Activated T-cell treated with anti-CD3 and anti-CD28 coated beads, Interleukin-2, amount 50 U/mL, for 1 hour (primary cell): ENCODE data around the gene UGT2B28.
"Not testable (repeated sequence)": the region's sequence is repeated elsewhere in the genome, so short reads cannot be mapped to it uniquely, and the experiment has no call there.

ENCODE experiments used
- DNase-seq: peaks from one replicate; pipeline ENCODE4 v3.0.0-alpha.2; 2020

Gene UGT2B28

DNA sequence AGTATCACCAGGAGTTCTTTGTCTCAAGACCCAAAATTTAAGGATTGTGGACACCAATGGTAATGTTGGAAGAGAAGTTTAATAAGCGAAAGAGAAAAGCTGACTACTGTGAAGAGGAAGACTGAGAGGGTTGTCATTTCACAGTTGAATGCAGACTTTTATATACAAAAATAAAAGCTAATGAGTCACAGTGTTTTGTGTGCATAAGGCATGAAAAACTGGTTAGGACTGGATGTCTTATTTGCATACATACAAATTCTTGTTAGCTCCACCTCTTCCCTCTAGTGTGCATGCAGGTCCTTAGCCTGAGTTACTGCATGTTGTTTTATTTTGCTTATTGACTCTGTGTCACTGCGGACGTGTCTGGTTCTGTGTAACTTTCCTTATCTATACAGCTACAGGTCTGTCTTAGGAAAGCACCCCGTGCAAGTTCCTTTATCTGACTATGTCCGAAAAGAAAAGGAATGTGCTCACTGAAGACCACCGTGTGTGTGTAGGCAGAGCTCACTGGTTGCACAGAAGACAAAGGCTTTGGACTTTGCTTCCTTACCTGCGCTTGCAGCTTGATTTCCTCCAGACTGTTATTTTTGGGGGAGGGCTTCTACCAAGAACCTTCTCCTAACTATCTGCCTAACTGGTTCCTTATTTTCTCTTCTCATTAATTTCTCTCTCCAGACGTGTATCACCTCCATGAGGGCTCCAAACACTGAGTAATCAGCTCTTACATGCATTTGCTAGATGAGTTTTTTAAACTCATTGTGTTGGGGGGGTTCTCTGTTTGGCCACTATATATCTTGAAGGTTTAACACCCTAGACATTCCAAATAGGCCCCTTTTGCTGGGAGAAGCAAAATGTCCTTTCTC lies 63.5 kb downstream of the UGT2B28 start:
- DNase-seq, result not testable (repeated sequence)
